SU-DHL-6 (cell line): ENCODE data around the gene TMEM14A.

Source experiments
- EZH2phosphoT487 ChIP-seq: fragments of 200-600 bp; sonication (generic), shearing (Covaris generic); conservative IDR thresholded peaks from 2 replicates; pipeline ENCODE4 v1.6.1; 2018; ENCODE audit warnings: mild to moderate bottlenecking, antibody characterized with exemption, low read length, moderate library complexity, mixed read lengths
- TF ChIP-seq, protein P1 (sequence below): fragments of 200-600 bp; sonication (generic); IDR thresholded peaks from one replicate; pipeline ENCODE4 v1.5.1; 2017; ENCODE audit warnings: antibody characterized with exemption, mild to moderate bottlenecking, low read length, moderate library complexity; ENCODE audit not compliant: insufficient read depth, poor library complexity, severe bottlenecking

DNA sequence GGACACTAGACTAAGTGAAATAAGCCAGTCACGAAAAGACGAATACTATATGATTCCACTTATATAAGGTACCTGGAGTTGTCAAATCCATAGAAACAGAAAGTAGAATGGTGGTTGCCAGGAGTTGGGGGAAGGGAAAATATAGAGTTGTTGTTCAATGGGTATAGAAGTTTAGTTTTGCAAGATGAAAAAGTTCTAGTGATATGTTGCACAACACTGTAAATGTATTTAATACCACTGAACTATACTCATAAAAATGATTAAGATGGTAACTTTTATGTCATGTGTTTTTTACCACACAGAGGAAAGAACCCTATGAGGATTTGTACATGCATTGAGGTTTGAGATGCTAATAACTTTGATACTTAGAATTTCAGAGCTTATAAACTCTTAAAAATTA is 48.1 kb upstream of the TMEM14A start:
- TF ChIP-seq, protein P1, sequence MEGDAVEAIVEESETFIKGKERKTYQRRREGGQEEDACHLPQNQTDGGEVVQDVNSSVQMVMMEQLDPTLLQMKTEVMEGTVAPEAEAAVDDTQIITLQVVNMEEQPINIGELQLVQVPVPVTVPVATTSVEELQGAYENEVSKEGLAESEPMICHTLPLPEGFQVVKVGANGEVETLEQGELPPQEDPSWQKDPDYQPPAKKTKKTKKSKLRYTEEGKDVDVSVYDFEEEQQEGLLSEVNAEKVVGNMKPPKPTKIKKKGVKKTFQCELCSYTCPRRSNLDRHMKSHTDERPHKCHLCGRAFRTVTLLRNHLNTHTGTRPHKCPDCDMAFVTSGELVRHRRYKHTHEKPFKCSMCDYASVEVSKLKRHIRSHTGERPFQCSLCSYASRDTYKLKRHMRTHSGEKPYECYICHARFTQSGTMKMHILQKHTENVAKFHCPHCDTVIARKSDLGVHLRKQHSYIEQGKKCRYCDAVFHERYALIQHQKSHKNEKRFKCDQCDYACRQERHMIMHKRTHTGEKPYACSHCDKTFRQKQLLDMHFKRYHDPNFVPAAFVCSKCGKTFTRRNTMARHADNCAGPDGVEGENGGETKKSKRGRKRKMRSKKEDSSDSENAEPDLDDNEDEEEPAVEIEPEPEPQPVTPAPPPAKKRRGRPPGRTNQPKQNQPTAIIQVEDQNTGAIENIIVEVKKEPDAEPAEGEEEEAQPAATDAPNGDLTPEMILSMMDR = no peak
- TF ChIP-seq EZH2phosphoT487 = no peak
